Right lobe of liver (tissue), 6 donors: Measurements from ENCODE around the gene CTDSPL2. TPM values are rescaled to one million over a fixed set of nuclear protein-coding genes. Genes with fewer than 3 reads are reported as not detected.

Source experiments
- ATAC-seq, 4 donors: fragments of 200-7000 bp; cut with Tn5 transposase; one replicate each; pipeline ENCODE4 v1.9.1; 2020; ENCODE audit warnings: mild to moderate bottlenecking in 4 of 4, moderate library complexity in 4 of 4
- DNase-seq, 3 donors: peaks; one replicate each; pipeline ENCODE4 v3.0.0-alpha.2; 2020
- H3K27ac ChIP-seq, 3 donors: fragments of 200-600 bp; one replicate each; pipeline ENCODE4 v1.8.0; 2022
- H3K27me3 ChIP-seq, 2 donors: fragments of 200-600 bp; one replicate each; pipeline ENCODE4 v1.8.0; 2022
- H3K36me3 ChIP-seq, 4 donors: fragments of 200-600 bp; sonication (generic) in 1 of 4; one replicate each; pipeline versions ENCODE4 v1.5.1 to v1.8.0; 2017 to 2022; ENCODE audit warnings: control low read depth in 1 of 4
- H3K4me1 ChIP-seq, 4 donors: fragments of 200-600 bp; sonication (generic) in 1 of 4; one replicate each; pipeline versions ENCODE4 v1.5.1 to v1.8.0; 2017 to 2022; ENCODE audit warnings: control low read depth in 1 of 4
- H3K4me3 ChIP-seq, 3 donors: fragments of 200-600 bp; one replicate each; pipeline ENCODE4 v1.8.0; 2022
- H3K9me3 ChIP-seq, 4 donors: fragments of 200-600 bp; sonication (generic) in 1 of 4; one replicate each; pipeline versions ENCODE4 v1.5.1 to v1.8.0; 2017 to 2022; ENCODE audit warnings: control low read depth in 1 of 4
- CTCF ChIP-seq, 4 donors: fragments of 200-600 bp in 3 of 4; fragments of 450-650 bp in 1 of 4; IDR thresholded peaks; one replicate each; pipeline versions ENCODE4 v1.5.1 to v1.8.0; 2016 to 2022; ENCODE audit warnings: antibody characterized with exemption in 4 of 4, mild to moderate bottlenecking in 2 of 4
- POLR2A ChIP-seq: fragments of 450-650 bp; IDR thresholded peaks from one replicate; pipeline ENCODE4 v1.6.1; 2017; ENCODE audit warnings: antibody characterized with exemption, mild to moderate bottlenecking
- WGBS: methylation state at CpG from one replicate; pipeline ENCODE4 v1.1.6; 2018; ENCODE audit warnings: low coverage, low lambda C conversion rate; ENCODE audit not compliant: insufficient coverage; ENCODE audit errors: missing lambda C conversion rate; 5-methylcytosine and 5-hydroxymethylcytosine counted together
- intact Hi-C, 2 donors: fragments of 100-400 bp; cut with DNase I; formaldehyde crosslinking; loops; one replicate each; pipeline versions ENCODE4 v1.11.2 to v1.14.1; 2022
- total RNA-seq, 6 experiments: library from RNA; depleted of rRNA in 2 of 6; stranded (reverse); fragments of >200 nt in 2 of 6; fragmentation: NEBNext Ultra II Directional in 3 of 6; extraction: Animal tissue kit (Norgen Biotek cat#: 25700) in 3 of 6; gene quantifications; one replicate each; pipeline versions ENCODE4 v1.1.0 to v1.2.4, GENCODE V29; 2016 to 2023
- donor health status: DM: no; HTN: yes; CAD: no.
- donor health status: DM: no; HTN: no; CAD: no.
- donor health status: DM: no; HTN: no; CAD: no.
- donor health status: DM: no; HTN: yes; CAD: no.
- donor health status: DM: no; HTN: yes; CAD: no.

CTDSPL2 gene
- total RNA-seq, 6 experiments from 2014 or later: 7.6 to 26.1 (median 15.0) TPM

- 100% methylated on average over 2 of the region's 4 CpGs for WGBS
- intact Hi-C loops: no loop called here
- no peak overlapping the region for H3K27ac ChIP-seq
- no peaks in the 10 kb centered on the region for H3K4me1 ChIP-seq
- H3K9me3 ChIP-seq: no peaks in the 10 kb centered on the region
- DNase-seq (no peak), ATAC-seq (no peak)
- no peak overlapping the region for H3K4me3 ChIP-seq
- TF ChIP-seq POLR2A (no peak), CTCF (IDR thresholded peaks at IDR 0.05) (no peak)
- peaks cover 6 to 72% (median 41%) of the 10 kb centered on the region in 4 donors for H3K36me3 ChIP-seq
- no peaks in the 10 kb centered on the region for H3K27me3 ChIP-seq
These were observed 138.7 kb downstream of the CTDSPL2 start for GRCh38 chr15:44566155-44566540.

DNA sequence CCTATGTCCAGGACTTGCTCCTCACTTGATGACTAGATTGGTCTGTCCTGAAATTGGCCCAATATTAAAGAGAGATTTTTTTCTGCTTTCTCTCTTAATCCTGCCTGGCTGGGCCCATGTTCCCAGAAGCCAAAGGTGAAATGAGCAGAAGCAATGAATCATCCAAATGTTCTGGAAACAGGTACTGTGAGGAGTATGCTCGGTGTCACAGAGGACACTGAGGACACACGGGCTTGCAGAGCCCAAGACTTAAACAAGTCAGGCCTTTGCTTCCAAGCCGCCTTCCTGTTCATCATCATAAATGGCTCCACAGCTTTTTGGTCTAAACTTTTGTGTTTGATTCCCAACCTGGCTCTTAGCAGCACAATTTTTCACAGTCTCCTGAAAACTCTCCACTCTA, 140.9 kb downstream of the CTDSPL2 start:
- TF ChIP-seq CTCF (IDR thresholded peaks at IDR 0.05) (no peak), POLR2A (no peak)
- intact Hi-C loops: no loop called here
- H3K27ac ChIP-seq: no peak overlapping the region
- no peak overlapping the region for H3K4me3 ChIP-seq
- no peaks in the 10 kb centered on the region for H3K27me3 ChIP-seq
- DNase-seq: no peak
- H3K9me3 ChIP-seq: no peaks in the 10 kb centered on the region
- 77% methylated on average over 2 of the region's 3 CpGs for WGBS
- H3K36me3 ChIP-seq: peaks cover 4 to 66% (median 40%) of the 10 kb centered on the region in 4 donors
- ATAC-seq: peak in 1 of 4 donors; percentile 47
- H3K4me1 ChIP-seq: no peaks in the 10 kb centered on the region

DNA sequence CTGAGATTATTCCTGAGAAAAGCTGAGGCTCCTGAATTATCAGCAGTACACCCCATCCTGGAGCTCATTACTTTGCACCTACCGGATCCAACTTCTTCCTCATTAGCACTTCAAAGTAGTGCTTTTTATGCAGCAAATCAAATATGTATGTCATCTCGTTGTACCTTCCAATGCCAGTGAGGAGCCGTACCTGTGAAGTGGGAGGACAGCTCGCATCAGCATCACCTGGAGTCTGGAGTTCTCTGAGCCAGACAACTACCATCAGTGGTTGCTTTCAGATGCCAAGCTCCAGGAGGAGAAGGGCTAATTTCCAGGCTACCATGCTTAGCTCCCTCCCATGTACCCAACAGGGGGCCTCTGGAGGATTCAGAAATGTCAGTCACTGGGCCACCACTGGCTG, 141.9 kb downstream of the CTDSPL2 start:
- no peak overlapping the region for H3K27ac ChIP-seq
- no peak for DNase-seq
- H3K4me3 ChIP-seq: no peak overlapping the region
- intact Hi-C loops: no loop called here
- no peaks in the 10 kb centered on the region for H3K4me1 ChIP-seq
- H3K27me3 ChIP-seq: no peaks in the 10 kb centered on the region
- peaks cover 0 to 62% (median 37%) of the 10 kb centered on the region in 4 donors for H3K36me3 ChIP-seq
- no peaks in the 10 kb centered on the region for H3K9me3 ChIP-seq
- ATAC-seq: no peak
- TF ChIP-seq CTCF (IDR thresholded peaks at IDR 0.05) (no peak), POLR2A (no peak)
- 96% methylated on average over 3 of the region's 4 CpGs for WGBS

- no peak for TF ChIP-seq CTCF (IDR thresholded peaks at IDR 0.05)
- no peak for TF ChIP-seq POLR2A
- WGBS: 93% methylated on average over 4 of the region's 4 CpGs
- H3K9me3 ChIP-seq: no peaks in the 10 kb centered on the region
- intact Hi-C loops: no loop called here
- no peaks in the 10 kb centered on the region for H3K4me1 ChIP-seq
- no peak overlapping the region for H3K27ac ChIP-seq
- peaks cover 0 to 57% (median 32%) of the 10 kb centered on the region in 4 donors for H3K36me3 ChIP-seq
- peak in 2 of 4 donors; percentile 8 to 20 for ATAC-seq
- no peak overlapping the region for H3K4me3 ChIP-seq
- no peaks in the 10 kb centered on the region for H3K27me3 ChIP-seq
- no peak for DNase-seq
These were observed 142.9 kb downstream of the CTDSPL2 start for GRCh38 chr15:44570361-44570760.

GRCh38 chr15:44573386-44573785, 146.0 kb downstream of the CTDSPL2 start:
- no peak for DNase-seq
- peak in 1 of 4 donors; percentile 12 for ATAC-seq
- no peak for TF ChIP-seq CTCF (IDR thresholded peaks at IDR 0.05)
- TF ChIP-seq POLR2A: no peak
- Histone ChIP-seq H3K27me3 (no peaks in the 10 kb centered on the region), H3K27ac (no peak overlapping the region), H3K4me3 (no peak overlapping the region), H3K9me3 (no peaks in the 10 kb centered on the region), H3K36me3 (peaks cover 0 to 32% (median 16%) of the 10 kb centered on the region in 4 donors), H3K4me1 (no peaks in the 10 kb centered on the region)
- intact Hi-C loops: no loop called here
- WGBS: 100% methylated on average over 1 of the region's 6 CpGs
